Kidney glomerular epithelial cell (primary cell): ENCODE results near the gene ZBED4.
A peak's percentile ranks its signal among the peaks of the same experiment; 100 is the strongest.

Experiments
- DNase-seq: peaks from one replicate; lab custom pipeline; 2025; lab: John Stamatoyannopoulos, UW

Gene ZBED4

DNA sequence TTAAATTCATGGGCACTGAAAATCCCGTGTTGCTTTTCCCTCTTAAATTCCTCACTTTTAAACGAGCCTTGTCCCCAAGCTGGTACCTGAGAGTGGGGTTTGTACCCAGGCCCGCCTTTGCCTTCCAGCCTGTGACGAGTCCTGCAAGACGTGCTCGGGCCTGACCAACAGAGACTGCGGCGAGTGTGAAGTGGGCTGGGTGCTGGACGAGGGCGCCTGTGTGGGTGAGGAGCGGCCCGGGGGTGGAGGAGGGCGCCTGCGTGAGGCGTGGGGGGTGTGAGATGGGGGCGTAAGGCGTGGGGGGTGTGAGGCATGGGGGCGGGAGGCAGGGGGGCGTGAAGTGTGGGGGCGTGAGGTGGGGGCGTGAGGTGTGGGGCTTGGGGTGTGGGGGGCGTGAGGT lies 68.8 kb downstream of the ZBED4 start:
- DNase-seq = no peak

DNA sequence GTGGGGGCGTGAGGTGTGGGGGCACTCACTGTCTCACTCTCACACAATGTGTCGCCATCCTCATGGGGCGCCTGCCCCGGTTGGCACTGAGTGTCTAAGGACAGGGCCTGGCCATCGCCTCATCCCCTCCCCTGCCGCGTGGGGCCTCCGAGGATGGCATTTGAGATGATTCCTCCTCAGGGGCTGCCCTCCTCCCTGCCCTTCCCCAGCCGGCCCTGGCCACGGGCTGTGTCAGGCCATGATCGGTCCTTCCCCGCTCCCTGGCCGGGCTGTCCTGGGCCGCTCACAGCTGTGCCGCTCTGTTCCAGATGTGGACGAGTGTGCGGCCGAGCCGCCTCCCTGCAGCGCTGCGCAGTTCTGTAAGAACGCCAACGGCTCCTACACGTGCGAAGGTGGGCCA lies 69.3 kb downstream of the ZBED4 start:
- no peak for DNase-seq

DNA sequence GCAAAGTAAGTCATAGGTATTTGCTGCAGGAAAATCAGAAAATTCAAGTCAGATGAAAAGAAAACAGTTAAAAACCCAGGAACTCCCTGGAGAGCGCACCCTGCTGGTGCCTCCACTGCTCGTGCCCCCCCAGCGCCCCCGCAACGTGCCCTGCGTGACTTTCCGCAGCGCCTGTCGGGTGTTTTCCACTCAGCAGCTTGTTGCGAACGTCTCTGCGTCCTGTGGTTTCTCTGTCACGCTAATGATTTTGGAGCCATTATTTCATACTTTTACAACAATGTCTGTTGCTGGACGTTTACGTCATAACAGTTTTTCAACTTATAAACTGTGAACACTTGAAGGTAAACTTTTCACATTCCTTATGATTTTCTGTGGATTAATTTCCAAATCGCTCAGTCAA lies 69.8 kb downstream of the ZBED4 start:
- no peak for DNase-seq

DNA sequence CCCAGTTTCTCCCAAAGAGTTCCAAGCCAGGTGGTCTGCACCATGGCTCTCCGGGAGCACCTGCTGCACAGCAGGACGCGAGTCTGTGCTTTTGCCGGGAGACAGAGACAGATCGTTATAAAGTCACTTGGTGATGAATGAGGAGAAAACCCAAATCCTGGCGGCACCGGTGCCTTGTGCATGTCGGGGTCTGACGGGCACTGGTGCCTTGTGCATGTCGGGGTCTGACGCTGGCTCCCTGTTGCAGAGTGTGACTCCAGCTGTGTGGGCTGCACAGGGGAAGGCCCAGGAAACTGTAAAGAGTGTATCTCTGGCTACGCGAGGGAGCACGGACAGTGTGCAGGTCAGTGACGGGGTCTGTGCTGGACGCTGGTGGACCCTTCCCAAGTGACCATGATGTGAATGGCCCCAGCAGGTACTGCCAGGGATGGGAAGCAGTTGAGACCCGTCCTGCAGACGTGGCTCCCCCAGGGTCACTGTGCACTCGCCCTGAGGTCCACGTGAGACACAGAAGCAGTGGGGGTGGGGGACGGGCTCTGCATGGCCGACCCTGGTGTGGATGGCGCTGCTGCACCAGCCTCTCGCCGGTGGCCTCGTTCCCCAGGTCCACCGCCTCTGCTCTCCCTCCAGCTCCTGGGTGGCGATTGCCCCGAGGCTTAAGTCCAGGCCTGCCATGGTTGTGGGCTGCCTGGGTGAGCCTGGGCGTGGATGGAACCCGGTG lies 70.6 kb downstream of the ZBED4 start:
- DNase-seq = no peak

DNA sequence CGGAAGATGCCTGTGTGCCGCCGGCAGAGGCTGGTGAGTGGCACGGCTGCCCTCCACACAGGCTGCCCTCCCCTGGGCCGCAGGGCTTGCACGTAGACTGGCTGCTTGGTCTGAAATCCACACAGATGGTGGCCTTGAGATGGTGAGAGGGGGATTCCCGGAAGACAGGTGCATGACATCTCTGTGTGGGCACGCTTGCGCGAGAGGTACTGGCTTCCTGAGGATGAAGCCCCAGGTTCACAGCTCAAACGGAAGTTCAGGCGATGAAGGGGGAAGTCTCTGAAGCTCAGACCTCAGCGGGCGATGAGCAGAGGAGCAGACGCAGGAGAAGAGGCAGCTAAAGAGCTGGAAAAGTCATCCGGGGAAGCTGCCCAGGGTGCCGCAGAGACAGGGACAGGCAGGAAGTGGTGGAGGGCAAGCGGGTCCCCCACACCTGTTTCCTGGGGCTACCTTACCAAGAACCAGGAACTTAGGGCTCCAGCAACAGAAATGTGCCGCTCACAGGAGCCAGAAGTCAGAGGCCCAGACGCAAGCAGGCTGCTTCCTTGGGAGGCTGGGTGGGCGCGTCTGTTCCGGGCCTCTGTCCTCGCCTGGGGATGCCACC lies 72.0 kb downstream of the ZBED4 start:
- DNase-seq = no peak

DNA sequence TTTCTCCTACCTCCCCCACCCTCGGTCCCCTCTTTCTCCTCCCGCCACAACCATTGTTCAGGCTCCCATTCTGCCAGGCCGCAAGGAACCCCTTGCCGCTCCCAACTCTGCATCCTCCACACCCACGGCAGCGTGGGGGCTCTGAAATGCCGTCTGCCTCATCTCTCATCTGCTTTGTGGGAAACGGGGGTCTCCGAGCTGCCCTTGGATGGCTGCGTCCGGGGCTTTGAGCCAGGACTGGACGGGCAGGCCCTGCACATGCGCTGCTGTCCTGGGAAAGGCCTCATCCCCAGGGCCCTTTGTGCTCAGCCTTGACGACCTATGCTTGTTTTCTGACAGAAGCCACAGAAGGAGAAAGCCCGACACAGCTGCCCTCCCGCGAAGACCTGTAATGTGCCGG lies 73.3 kb downstream of the ZBED4 start:
- no peak for DNase-seq

DNA sequence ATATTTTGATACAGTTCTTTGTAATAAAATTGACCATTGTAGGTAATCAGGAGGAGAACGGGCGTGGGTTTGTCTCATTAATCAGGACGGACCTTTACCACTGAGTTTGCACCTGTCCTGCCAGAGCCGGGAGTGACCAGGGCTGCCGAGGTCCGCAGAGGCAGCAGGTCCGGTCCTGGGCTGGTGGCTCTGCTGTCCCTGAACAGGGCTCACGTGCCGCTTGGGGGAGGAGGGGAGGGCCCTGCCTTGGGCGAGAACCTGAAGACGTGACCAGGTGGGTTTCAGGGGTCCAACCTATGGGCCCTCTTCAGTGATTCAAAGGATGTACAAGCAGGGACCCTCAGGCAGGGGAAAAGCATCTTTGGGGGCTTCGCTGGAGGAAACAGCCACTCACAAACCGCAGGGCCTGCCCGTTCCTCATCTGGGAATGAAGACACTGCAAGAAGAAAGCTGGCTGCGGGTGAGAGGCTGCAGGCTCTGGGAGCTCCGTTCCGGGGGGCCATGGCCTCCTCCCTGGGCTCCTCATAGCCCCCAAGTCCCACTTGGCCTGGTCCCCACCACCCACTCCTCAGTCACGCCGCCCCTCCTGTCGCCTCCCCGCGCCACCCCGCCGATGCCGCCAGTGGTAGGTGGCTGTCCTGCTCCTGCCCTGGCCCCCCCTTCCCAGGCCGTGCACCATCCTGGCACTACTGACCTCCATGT lies 74.0 kb downstream of the ZBED4 start:
- DNase-seq = no peak

DNA sequence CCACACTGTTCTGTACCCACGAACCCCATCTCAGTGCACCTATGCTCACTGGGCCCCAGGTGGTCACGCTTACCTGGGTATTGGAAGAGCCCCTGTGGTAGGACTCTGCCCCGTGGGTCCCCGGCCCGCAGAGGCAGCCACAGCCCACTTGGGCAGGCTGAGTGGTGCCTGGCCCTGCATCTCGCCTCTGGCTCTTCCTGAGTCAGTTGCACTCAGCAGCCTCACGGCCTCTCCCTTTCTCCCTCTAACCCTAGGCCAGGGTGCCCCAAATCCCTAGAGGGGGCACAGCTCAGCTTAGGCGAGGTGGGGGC lies 74.5 kb downstream of the ZBED4 start:
- DNase-seq = no peak

DNA sequence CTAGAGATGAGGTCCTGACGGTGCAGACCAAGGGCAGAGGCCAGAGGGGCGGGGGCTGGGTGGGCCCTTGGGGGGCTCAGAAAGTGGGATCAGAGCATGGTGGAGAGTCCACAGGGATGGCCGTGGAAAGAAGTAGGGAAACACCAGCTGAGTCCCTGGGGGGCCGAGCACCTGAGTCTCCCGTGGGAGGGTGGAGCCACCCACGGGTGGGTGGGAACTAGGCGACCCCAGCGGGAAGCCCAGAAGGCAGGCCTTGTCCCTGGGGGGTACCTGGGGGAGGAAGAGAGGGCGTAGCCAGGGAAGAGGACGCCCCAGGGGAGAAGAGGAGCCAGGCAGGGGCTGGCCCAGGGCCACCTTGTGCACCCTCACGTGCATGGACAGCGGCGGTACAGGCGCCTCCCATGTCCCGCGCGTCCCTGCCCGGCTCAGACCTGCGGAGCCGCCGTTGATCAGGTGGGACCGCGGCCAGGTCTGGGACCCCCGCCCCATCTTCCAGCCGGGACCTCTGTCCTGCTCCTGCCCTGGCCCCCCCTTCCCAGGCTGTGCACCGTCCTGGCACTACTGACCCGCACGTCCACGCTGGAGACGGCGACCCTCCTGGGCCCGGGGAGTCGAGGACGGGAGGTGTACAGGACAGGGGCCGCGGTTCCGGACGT lies 75.0 kb downstream of the ZBED4 start:
- DNase-seq = no peak

DNA sequence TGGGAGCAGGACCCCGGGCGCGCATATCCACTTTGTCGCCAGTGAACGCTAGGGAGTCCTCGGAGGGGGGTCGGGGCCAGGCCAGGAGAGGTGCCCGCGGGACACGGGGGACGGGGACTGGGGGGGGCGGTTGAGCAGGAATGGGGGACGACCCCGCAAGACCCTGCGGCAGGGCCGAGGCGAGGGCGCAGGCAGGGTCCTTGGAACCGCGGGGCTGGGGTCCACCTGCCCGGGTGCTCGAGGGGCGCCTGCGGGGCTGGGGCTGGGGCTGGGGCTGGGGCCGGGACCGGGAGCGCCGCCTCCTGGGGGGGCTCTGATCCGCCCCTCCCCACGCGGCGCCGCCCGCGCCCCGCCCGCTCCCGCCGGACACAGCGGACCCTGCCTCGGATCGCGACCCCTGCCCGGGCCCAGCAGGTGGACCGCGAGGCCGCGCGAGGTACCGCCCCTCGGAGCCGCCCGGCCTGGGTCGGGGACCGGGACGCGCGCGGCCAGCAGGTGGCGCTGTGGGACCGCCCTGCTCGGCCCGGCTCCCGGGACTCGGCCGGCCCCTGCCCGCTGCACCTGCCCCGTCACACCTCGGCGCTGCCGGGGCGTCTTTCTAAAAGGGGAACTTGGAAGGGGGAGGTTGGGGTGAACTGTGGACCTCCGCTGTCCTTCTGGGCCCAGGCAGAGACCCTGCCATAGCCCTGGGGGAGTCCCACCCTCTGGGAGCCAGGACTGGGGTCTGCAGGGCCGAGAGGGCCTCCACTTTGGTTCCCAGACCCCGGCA lies 75.8 kb downstream of the ZBED4 start:
- peak; percentile 0 for DNase-seq

DNA sequence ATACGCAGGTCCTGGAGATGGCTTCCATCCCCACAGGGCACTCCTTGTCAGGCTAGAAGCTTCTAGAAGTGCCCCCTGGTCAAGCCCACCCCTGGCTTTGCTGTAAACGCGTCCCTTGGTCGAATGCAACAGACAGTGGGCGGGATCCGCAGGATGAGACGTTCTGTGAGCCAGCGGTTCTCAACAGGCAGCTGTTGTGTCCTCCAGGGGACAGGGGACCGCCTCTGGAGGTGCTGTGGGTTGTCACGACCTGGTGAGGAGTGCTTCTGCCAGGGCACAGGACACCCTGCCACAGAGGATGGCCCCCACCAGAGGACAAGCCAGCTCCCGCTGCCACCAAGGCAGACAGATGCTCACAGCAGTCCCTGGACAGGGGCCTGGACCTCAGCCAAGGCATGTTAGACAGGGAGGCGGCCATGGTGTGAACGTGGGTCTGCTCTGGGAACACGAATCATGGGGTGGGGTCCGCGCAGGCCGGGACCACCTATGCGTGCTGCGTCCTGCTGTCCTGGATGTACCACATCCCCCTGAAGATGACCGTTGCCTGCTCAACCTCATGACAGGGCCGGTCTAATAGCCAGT lies 76.4 kb downstream of the ZBED4 start:
- DNase-seq = no peak

DNA sequence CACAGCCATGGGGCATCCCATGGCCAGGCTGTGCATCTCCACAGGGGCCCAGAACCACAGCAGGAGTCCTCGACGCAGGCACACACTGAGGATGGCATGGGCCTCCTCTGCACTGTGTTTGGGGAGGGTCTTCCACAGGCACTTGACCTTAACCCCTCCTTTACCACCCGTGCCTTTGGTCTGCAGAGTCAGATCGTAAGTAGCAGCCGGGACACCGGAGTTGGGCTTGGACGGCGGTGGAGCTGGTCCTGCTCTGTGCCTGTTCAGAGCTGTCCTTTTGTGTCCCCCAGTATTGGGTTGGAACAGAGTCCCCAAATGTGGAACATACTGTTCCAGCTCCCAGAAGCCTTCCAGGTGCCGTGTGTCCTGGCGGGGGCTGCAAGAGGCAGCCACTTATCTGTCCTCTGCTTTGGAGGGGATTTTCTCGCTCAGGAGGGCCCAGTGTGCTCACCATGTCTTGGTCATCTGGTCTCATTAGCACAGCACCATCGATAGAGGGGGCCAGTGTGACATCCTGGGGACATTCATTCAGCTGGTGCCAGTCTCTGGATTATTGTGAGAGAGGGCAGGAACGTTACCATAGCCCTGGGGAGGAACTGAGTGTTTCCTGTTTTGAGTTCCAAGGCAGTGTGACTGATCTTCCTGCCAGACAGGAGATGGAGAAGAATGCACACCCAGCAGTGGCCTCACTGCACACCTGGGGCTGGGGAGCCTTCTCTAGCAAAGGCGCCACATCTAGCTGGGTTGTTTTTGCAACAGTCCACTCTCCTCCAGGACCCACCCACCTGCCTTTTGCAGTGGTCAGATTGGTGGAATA lies 77.2 kb downstream of the ZBED4 start:
- DNase-seq = peak; percentile 20

DNA sequence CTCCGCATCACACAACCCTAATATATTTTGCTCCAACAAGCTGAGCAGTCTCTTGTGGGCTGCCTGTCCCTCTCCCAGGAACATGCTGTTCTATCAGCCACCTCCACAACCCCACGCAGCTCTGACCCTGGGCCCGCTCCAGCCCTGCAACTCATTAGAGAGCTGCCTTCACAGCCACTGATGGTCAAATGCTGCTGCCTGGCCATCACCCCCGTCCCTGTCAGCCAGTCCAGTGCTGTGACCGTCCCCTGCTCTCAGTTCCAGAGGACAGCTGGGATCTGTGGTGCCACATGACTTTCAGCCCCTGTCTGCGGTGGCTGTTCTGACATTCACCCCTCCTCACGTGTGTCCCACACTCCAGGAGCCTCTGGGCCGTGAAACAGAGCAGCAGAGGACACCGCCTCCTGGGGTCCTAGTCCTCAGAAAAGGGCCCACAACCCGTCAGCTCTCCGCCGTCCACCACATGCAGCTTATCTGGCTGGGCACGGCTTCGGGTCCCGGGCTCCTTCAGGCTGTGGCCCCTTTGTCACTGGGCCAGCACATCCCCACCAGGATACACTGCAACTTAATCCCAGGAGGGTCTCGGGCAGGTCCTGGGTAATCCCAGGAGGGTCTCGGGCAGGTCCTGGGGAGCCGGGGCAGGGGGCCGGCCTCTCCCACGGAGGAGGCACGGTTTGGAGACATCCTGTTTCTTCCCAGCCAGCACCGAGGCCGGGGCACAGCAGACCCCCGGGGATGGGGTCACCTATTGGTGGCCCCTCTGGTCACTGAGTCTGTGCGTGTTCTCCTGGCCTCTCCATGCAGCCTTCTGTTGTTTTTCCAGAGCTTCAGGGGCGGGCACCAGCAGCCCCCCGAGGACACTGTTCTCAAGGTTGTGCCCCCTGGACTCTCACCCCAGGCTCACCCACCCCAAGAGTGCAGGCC lies 79.9 kb downstream of the ZBED4 start:
- no peak for DNase-seq

DNA sequence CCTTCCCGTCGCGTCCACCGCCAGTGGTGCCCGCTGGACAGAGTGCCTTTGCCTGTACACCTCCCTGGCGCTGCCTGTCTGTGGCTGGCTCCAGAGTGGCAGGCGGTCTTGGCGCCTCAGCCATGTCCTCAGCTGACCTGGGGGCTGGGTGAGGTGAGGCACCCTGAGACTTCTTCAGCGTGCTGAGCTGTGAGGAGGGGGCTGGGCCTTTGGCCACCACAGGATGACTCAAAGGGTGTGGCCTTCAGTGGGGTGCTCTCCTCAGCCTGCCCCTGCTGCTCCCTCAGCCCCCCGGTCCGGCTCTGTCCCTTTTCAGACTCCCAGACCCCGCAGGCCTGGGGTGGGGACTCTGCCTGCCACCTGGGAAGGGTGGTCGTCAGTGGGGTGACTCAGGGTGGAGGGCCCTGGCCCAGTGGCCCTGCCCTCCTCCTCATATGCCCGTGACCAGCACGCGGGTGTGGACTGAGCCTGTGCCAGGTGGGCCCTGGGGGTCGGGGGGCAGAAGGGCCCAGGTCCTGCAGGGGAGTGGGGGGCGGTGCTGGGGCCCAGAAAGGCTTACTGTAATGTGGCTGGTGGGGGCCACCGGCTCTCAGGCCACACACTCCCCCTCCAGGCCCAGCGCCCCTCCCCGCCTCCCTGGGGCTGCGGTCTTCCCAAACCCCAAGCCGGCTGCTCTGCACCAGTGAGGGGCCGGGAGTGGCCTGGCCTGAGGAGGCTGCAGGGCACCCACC lies 80.7 kb downstream of the ZBED4 start:
- no peak for DNase-seq

DNA sequence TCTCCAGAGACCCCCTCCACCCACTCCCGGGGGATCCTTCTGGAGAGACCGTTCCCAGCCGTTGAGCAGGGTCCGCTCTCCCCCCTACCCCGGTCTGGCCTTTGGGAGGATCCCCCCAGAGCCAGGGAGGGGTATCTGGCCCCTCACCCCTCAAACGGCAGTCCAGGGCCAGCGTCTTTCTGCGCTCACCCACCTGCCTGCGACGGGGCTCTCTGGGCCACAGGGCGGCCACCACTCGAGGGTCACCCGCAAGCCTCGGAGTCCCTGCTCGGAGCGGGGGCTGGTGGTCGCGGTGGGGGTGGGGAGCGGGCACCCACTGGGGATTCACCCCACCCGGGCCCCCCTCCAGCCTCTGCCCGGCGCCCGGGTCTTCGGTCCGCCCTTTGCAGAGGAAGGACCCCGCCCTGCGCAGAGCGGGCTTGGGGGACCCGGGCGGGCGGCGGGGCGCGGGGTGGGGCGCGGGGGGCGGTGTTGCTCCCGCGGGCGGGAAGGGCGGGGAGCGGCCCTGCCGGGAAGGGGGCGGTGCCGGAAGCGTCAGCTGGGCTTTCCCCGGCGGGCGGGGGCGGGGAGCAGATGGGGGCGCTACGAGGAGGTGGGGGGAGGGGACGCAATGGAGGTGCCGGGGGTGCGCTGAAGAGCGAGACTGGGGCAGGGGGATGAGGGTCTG lies 81.4 kb downstream of the ZBED4 start:
- DNase-seq = no peak

DNA sequence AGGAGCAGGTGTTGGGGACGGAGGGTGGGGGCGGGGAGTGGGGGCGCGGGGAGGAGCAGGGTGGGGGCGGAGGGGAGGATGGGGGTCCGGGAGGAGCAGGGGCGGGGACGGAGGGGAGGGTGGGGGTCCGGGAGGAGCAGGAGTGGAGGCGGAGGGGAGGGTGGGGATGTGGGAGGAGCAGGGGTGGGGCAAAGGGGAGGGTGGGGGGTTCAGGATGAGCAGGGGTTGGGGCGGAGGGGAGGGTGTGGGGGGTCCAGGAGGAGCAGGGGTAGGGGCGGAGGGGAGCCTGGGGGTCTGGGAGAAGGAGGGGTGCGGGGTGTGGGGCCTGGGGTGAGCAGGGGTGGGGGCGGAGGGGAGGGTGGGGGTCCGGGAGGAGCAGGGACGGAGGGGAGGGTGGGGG lies 81.9 kb downstream of the ZBED4 start:
- DNase-seq = no peak

DNA sequence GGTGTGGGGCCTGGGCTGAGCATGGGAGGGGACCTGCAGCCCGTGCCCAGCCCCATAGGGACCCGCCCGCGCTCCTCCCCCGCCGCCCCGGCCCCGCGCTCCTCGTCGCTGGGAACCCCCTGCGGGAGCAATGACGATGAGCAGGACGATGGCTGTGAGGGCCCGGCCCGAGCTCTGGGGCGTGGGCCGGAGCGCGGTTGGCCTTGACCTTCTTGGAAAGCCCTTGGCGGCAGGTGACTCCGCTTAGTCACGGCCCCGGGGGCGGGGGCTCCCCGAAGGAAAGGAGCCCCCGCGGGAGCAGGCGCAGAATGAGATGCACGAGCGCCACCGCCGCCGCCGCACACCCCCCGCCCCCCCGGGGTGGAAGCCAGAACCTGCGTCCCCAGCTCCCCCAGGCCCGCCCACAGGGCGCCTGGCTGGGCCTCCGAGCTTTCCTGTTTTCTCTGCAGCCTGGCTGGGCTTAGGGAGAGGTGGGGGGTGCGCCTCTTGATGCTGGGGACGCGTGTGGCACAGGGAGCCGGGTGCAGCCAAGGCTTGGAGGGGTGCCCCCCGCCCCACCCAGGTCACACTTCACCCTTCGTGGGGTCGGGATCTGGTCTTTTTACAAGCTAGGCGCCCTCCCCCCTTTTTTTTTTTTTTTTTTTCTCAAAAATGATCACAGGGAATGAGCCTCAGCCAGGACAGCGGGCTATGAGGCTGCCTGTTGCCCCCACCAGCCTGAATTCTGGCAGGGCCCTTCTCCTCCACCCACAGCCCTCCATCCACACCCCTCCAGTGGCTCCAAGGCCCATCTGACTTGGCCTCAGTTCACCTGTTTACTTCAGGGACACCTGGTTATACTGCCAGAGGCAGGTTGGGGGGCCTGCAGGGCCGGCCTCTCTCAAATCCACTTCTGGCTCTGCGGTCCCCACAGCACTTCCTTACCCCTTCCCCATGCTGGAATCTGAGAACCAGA lies 82.7 kb downstream of the ZBED4 start:
- peak; percentile 45 for DNase-seq
